Activated T-helper 1 cell treated with anti-CD3 and anti-CD28 coated beads, Interleukin-2, amount 50 U/mL, for 16 hours (primary cell): ENCODE data around the gene ROR2.
A peak's percentile ranks its signal among the peaks of the same experiment; 100 is the strongest.

Experiments used
- DNase-seq, 2 donors: peaks; one replicate each; pipeline ENCODE4 v3.0.0-alpha.2; 2020; ENCODE audit warnings: low read depth in 1 of 2, low spot score in 1 of 2

Gene ROR2

DNA sequence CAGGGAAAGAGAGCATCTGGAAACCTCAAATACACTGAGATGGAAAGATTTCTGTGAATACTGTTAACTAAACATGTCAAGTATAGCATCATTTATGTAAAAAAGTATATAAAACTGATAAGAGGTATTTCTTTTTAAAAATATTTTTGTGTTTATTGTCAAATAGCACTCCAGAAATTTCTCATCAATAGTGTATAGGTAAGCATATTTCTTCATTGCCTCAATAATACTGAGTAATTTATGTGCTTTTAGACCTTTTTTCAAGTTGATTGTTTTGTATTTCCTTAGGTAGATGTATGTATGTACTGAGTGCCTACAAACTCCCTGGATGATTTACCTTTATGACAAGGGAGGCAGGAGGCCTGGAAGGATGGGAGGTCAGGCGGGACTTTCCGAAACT lies 196.3 kb downstream of the ROR2 start:
- DNase-seq: no peak

DNA sequence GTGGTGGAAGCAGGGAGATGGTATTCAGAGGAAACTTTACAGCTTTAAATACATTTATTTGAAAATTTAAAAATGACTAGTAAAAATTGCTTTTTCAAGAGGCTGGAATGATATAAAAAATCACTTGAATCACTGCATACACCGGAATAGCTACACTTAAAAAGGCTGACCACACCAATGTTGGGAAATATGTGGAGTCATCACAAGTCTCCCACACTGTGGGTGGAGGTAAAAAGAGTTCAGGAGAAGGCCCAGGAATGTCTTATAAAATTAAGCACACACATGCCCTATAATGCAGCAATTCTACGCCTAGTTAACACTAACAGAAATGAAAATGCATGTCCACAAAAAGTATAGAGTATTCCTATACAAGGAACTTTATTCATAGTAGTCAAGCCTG lies 198.1 kb downstream of the ROR2 start:
- DNase-seq: no peak

DNA sequence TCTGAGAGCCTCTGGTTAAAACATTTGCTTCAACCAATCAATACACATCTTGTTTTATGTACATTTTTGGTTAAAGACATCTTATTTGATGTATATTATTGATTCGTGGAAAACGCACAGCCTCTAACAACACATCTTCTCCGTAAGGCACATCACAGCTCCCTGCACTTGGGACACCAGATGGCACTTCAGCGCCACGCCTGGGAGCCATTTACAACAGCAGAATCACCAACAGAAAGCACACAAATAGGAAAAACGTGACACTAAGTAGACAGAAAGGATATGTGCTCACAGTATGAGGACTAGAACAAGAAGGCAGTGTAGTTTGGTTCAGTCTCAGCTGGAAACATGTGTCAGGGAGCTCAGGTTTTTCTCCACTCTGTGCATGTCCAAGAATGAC lies 199.7 kb downstream of the ROR2 start:
- DNase-seq: no peak

DNA sequence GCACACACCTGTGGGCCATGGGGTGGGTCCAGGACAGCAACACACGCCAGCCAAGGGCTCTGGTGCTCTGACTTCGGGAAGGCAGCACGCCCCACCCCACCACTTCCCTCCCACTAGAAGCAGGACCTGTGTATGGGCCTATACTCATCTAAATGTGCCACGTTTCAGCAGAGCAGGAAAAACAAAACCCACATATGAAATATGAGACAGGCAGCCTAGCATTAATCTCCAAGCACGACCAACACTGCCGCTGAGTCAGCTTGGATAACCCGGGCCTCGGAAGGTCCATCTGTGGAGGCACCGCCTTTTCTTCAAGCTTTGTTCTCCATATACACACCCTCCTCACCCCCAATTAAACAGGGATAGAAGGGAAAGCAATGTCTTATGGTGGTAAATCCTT lies 203.1 kb downstream of the ROR2 start:
- no peak for DNase-seq

DNA sequence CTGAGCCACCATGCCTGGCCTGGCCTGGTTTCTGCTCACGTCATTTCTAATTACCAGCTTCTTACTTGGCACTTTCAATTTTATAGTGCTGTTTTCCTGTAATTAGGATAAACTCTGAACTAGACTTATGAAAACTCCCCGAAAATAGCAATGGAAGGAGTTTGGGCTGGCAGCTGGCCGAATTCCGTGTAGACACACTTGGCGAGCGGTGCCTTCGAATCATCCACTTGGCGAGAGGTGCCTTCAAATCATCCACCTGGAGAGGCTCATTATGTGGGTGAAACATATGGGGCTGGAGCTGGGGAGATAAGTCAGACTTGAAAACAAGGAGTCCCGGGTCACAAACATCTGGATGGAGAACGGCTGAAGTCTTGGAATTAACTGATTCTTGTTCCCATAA lies 203.7 kb downstream of the ROR2 start:
- no peak for DNase-seq

DNA sequence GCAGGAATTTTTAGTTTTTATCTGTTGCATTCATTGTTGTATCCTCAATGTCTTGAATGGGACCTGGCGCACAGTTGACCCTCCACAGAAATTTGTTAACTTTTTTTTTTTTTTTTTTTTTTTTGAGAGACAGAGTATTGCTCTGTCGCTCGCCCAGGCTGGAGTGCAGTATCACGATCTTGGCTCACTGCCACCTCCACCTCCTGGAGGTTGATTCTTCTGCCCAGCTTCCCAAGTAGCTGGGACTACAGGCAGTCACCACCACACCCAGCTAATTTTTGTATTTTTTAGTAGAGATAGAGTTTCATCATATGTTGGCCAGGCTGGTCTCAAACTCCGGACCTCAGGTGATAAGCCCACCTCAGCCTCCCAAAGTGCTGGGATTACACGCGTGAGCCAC lies 205.9 kb downstream of the ROR2 start:
- no peak for DNase-seq

DNA sequence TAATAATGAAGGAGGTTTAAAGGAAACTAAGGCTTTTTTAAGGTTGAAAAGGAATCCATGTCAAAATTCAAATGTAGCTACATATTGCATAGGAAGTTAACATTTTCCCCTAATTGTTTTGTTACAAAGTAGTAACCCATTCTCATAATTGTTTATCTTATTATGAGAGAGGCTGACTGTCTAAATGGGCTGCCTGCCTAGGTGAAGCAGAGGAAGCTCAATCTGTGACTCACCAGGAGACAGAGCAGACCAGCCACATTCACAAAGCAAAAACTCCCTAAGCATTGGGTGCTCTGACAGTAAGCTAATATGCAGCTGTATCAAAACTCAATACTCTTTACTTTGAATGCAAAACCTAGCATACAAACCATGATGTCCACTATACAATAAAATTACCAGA lies 208.5 kb downstream of the ROR2 start:
- DNase-seq: no peak

DNA sequence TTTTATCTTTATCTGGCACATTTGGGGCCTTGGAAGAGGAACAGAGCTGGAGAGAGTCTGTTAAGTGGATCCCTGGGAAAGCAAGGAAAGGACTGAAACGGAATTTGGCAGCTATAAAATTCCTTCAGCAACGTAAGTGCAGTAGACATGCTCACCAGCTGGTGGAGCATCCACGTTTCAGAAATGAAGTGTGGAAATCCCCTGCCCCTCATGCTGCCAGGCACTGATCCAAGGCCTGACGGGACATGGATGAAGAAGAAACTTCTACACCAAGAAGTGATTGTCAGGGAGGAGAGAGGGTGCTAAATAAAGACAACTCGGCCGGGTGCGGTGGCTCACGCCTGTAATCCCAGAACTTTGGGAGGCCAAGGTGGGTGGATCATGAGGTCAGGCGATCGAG lies 209.3 kb downstream of the ROR2 start:
- DNase-seq: no peak

DNA sequence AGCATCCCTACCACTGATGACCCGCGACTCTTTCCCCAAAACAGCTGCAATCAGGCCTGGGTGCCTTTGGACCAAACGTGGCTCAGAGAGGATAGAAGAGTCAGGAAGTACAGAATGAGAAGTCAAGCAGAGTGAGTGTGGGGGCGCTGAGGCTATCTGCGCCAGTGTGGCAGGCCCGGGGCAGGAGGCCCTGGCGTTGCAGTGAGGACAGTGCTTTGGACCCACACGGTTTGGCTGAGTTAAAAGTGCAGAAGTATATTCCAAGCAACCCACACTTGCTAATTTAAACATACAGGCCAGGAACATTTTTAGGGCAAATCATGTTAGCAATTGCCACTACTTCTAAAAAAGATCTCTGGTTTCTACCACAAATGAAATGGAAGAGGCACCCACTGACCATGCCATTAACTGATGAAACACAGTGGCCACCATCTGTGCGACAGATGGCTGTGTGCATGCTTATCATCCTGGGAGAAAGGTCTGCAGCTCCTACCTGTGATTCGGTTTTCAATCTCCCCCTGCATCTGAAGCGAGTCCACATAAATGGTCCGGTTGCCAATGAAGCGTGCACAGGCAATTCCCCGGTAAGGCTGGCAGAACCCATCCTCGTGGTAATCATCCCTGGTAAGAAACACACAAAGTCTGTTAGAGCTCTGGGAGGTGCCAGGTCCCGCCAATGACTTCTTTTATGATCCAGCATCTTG lies 213.0 kb downstream of the ROR2 start:
- DNase-seq: no peak

DNA sequence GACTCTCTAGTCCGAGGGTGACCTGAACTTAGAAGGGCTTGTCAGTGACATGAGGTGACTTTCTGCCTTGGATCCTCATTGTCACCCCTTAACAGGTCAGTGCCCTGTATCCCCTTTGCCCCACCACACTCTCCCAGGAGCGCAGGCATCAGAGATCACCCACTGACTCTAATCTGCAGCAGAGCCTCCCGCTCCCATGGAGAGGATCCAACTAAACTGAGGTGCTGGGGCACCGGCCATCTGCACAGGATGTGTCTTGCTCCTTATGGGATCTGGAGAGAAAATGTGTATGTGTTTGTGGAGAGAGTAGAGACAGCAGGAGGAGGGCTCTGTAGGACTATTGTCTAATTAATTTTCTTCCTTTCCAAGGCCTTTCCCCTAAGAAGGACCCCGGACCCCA lies 213.7 kb downstream of the ROR2 start:
- no peak for DNase-seq

DNA sequence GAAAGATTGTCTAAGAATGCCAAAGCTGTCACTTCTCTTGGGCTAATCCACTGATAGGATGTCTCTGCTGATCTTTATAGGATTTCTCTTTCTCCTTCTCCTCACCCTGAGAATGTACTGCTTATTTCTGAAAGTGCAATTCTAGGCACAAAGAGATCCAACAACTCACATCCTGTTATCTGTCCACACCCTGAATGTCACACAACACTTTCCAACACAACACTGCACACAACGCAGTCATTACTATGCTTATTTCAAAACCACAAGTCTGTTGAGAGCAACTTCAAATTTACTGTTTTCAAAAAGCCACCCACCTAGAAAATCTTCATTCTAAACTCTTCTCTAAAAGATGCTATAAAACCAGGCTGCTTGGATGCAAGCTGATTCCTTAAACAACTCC lies 215.0 kb downstream of the ROR2 start:
- no peak for DNase-seq

DNA sequence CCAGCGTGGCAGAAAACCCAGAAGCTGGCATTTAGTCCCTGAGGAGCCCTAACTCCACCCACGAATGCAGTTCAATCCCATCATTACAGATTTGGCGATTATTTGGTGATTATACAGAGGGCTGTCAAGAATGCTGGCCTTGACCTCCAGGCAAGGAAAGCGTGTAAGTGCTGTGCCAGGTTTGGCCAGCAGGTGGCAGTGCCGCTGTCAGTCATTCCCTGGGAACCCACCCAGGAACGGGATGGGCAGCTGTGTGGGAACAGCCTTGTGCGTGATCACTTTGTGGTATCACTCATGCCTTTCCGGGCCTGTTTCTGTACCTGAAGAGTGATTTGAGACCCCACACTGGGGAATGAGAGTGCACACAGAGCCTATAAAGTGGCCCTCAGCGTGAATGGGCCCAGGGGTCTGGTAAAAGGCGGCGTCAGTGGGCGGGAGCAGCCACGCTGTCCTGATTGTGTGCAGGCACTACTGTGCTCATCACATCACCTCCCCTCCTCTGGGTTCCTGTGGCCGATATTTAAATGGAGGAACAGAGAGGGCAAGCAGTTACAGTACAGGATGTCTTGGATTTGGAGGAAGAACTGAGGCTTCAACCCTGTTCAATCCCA lies 215.6 kb downstream of the ROR2 start:
- DNase-seq: peak; percentile 29 to 49

DNA sequence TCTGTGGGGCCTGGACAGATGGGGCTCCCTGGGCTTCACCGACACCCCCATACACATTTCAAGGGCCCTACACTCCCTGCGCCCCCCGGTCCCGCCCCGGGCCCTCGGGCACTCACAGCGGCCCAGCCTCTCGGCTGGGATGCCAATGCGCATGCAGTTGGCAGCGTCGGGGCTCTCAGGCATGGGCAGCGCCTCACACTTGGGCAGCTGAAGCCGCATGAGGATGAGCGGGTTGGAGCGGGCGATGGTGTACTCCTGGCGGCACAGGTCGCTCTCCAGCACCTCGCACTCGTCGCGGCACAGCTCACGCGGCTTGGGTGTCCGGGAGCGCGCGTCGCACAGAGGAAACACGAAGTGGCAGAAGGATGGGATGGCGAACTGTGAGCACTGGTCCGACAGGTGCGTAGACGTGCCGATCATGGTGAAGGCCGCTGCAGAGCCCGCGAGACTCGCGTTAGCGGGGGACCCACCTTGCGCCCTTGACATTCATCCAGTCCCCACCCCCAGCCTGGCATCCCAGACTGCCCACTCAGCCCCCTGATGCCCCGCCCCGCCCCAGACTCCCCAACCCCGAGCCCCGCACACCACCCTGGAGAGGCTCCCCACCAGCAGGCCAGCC lies 216.9 kb downstream of the ROR2 start:
- DNase-seq: no peak

DNA sequence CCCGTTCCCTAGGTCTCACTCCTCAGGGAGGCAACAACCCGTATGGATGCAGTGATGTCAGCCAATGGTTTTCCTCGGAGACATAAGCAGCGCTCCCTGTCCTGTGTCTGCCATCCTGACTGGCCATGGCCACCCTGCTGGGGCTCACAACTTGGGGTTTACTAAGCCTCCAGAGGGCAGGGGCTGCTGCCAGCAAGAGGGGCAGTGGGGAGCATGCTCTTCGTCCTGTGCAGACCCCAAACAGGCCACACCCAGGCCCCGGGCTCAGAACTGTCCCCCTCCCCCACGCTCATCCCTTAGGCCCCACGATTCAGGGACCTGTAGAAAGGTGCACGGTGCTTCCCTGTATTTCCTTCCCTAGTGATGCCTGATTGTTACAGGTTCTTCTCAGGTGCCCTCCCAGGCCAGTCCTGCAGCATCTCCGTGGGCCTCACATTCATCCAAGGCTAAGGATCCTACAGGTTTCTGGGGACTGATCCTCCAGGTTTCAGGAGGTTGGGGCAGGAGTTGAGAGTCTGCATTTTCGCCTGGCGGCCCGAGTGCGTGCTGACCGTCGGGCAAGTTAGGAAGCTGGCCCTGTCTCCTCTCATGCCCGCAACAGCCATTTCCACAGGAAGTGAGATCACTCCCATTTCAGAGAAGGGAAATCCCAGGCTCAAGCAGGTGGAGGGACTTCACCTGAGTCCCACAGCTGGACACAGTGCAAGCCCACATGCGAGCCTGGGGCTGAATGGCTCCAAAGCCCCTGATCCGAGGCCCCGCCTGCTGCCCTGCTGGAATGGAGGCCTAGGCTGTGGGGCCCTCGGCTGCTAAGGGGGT lies 217.6 kb downstream of the ROR2 start:
- DNase-seq: no peak

DNA sequence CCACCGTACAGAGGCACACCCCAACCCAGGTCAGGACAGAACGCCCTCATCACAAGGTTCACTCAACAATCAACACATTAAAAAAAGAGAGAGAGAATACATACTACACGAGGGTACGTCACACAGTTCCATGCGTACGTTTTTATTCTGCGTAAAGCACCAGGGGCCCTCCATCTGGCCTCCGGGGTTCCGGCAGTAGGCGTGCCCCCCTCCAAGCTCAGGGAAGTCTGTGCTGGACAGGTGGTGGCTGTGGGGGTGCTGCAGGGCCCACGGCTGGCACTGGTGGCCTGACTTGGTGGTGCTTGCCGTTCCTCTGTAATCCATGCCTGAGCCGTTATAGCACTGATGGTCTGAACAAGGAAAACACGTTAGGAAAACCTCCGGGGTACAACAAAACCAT lies 219.2 kb downstream of the ROR2 start:
- no peak for DNase-seq

DNA sequence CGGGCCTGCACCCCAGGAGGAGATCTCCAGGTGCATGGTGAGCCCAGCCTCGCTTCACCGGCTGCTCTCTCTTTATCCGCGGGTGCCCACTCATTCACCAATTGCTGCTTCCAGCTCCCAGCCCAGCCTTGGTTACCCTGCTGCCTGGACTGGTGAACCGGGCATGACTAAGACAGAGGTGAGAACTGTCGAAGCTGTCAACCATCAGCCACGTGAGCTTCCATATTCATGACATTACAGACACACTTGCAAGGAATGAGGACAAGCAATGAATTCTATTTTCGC lies 220.5 kb downstream of the ROR2 start:
- no peak for DNase-seq

DNA sequence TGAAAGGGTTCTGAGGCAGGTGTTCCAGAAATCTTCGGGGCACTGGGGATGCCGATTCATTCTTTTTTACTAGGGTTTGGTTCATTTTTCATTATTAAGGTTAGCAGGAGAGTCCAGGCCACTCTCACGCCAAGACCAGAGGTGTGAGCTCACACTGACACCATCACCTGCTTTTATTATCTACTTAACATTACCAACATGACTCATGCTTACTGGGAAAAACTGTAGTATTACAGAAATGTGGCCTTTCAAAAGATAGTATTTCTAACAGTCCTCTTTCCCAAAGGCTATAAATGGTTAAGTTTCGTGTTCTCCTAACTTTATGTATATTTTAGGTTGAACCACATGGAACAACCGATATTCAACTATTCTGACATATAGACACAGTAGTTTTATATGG lies 222.1 kb downstream of the ROR2 start:
- no peak for DNase-seq

DNA sequence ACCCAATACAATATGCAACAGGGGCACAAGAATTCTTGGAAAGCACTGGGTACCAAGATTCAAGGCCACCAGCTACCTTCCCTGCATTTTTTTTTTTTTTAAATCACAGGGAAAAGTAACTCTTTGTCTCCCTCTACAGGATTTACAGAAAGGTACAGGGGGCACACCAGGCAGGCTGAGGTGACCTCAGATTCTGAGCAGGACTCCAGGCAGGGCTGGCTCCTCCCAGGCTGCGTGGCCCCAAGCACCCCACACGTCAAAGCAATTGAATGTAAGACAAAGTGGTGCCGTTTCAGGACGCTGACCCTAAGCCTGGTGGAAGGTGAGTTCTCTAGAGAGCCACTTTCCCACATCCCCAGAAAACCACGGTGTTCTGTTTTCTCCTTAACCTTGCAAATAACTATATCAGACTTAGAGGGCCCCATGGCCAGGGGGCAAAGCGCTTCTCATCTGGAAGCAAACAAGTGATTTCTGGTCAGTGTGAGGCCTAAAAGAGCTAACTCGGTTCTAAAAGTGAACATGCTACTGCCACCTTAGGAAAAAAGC lies 222.6 kb downstream of the ROR2 start:
- no peak for DNase-seq

DNA sequence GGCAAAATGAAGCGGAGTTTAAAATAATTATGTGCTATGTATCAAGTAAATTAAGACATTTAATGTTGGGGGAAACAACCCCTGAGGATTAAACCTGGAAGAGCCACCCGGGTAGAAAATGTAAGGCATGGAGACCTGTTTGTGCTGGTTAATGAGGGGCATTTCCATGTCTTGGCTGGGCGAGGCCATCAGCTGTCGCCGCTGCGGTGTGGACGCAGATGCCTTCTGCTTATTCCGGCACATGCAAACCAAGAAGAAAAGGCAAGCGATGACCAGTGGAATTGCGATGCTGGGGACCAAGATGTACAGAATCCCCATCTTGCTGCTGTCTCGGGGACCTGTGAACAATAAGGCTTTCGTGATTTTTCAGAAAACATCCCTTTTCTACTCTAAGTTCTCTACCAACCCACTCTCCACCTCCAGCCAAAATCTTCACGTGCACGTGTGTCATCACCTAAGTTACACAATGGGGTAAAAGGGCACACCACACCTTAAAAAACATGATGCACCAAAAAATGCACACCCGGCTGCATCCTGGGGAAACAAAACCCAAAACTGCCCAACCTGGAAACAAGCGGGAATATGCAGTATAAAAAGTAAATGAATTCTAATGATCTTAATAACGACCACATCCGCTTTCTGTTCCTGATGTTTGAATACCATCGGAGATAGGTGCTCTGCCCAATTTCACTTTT lies 223.5 kb downstream of the ROR2 start:
- DNase-seq: no peak

DNA sequence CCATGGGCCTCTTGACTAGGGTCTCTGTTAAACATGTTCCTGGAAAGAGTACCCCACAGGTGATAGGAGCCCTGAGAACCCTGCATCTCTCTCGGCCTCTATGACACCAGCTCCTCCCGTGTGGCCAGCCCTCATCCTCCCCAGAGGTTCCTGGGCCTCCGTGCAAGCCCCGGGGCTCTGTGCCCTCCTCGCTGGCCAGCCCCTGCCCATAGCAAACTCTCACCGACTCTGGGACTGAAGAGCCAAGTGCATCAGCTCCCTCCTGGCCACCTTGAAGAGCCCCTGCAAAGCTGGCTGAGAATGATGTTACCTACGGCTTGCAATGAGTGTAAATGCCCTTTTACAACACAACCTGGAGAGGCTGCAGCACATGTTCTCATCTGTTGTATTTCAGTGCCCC lies 224.4 kb downstream of the ROR2 start:
- DNase-seq: no peak
